Glutamatergic neuron (in vitro differentiated cells): ENCODE data around the gene TBC1D5. TPM values are rescaled to one million over a fixed set of nuclear protein-coding genes. Genes with fewer than 3 reads are reported as not detected.

Experiments used
- DNase-seq: peaks from one replicate; pipeline ENCODE4 v3.0.0; 2022
- H3K27ac Mint-ChIP-seq: one replicate; pipeline ENCODE4 v1.8.0; 2020; ENCODE audit warnings: mild to moderate bottlenecking, mixed read lengths, inconsistent platforms; ENCODE audit not compliant: unreplicated experiment
- H3K27me3 Mint-ChIP-seq: one replicate; pipeline ENCODE4 v1.8.0; 2020; ENCODE audit warnings: mild to moderate bottlenecking, moderate library complexity, mixed read lengths, inconsistent platforms; ENCODE audit not compliant: unreplicated experiment
- H3K36me3 Mint-ChIP-seq: one replicate; pipeline ENCODE4 v1.8.0; 2020; ENCODE audit warnings: mild to moderate bottlenecking, mixed read lengths, inconsistent platforms; ENCODE audit not compliant: unreplicated experiment
- H3K4me1 Mint-ChIP-seq: one replicate; pipeline ENCODE4 v1.8.0; 2020; ENCODE audit warnings: mild to moderate bottlenecking, low read depth, mixed read lengths, inconsistent platforms; ENCODE audit not compliant: unreplicated experiment
- H3K4me3 Mint-ChIP-seq: one replicate; pipeline ENCODE4 v1.8.0; 2020; ENCODE audit warnings: mild to moderate bottlenecking, mixed read lengths, inconsistent platforms; ENCODE audit not compliant: unreplicated experiment
- H3K9me3 Mint-ChIP-seq: one replicate; pipeline ENCODE4 v1.8.0; 2020; ENCODE audit warnings: mild to moderate bottlenecking, moderate library complexity, mixed read lengths, inconsistent platforms; ENCODE audit not compliant: unreplicated experiment
- total RNA-seq: library from RNA; stranded (reverse); fragmentation: NEBNext Ultra II Directional; extraction: Animal tissue kit (Norgen Biotek cat#: 25700); gene quantifications from one replicate; pipeline ENCODE4 v1.2.1, GENCODE V29; 2021; ENCODE audit not compliant: unreplicated experiment
- TF ChIP-seq, protein P1 (sequence below): fragments of 200-600 bp; sonication (generic); IDR thresholded peaks from one replicate; pipeline ENCODE4 v1.5.0; 2021; ENCODE audit not compliant: partially characterized antibody, unreplicated experiment

TBC1D5 gene
- total RNA-seq, 1 donor from 2014 or later = 40.2 TPM

DNA sequence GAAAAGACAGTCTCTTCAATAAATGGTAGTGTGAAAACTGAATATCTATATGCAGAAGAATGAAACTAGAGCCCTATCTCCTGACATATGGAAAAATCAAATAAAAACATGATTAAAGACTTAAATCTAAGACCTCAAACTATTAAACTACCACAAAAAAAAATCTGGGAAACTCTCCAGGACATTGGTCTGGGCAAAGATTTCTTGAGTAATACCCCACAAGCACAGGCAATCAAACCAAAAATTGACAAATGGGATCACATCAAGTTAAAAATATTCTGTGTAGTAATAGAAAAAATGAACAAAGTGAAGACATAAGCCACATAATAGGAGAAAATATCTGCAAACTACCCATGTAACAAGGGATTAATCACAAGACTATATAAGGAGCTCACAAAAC is 286.4 kb downstream of the TBC1D5 start:
- DNase-seq = no peak
- TF ChIP-seq, protein P1, sequence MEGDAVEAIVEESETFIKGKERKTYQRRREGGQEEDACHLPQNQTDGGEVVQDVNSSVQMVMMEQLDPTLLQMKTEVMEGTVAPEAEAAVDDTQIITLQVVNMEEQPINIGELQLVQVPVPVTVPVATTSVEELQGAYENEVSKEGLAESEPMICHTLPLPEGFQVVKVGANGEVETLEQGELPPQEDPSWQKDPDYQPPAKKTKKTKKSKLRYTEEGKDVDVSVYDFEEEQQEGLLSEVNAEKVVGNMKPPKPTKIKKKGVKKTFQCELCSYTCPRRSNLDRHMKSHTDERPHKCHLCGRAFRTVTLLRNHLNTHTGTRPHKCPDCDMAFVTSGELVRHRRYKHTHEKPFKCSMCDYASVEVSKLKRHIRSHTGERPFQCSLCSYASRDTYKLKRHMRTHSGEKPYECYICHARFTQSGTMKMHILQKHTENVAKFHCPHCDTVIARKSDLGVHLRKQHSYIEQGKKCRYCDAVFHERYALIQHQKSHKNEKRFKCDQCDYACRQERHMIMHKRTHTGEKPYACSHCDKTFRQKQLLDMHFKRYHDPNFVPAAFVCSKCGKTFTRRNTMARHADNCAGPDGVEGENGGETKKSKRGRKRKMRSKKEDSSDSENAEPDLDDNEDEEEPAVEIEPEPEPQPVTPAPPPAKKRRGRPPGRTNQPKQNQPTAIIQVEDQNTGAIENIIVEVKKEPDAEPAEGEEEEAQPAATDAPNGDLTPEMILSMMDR = no peak
- Mint-ChIP-seq H3K36me3 (no peaks in the 10 kb centered on the region), H3K9me3 (no peaks in the 10 kb centered on the region), H3K4me3 (no peak overlapping the region), H3K27me3 (no peaks in the 10 kb centered on the region), H3K4me1 (no peaks in the 10 kb centered on the region), H3K27ac (no peak overlapping the region)

DNA sequence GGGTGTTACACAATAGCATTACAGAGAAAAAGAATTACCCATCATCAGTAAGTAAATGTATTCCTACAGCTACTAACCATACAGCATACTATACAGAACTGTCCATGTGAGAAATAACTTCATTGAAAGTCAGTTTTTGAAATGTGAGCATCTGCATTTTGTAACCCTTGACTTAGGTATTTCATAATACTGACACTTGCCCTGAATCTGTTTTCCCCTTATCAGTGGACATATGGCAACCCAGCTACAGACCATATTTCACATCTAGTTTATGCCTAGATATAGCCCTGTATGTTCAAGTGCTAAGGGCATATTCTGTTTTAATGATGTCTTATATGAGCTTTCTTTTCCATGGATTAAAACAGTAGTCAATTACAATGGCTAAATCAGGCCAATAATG is 297.6 kb downstream of the TBC1D5 start:
- Mint-ChIP-seq H3K4me3 (no peak overlapping the region), H3K27me3 (peaks cover 3% of the 10 kb centered on the region), H3K27ac (no peak overlapping the region), H3K36me3 (no peaks in the 10 kb centered on the region), H3K9me3 (no peaks in the 10 kb centered on the region), H3K4me1 (no peaks in the 10 kb centered on the region)
- TF ChIP-seq, protein P1 = no peak
- no peak for DNase-seq

DNA sequence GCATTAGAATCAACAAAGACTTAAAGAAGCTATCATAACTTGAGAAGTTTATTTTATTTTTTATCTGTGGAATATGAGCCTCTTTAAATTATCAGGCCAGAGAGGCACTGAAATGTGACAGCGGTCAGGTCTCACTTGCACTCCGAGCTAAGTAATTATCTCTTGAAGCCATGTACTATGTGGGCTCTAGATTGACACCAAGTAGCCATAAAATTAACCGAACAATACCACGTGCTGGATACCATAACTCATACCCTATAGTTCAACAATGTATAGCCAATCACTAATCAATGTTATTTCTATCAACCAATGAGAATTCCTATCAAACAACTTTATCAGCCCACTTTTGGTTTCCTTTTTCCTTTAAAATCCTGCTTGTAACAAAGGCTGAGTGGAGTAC is 299.3 kb downstream of the TBC1D5 start:
- TF ChIP-seq, protein P1 = no peak

DNA sequence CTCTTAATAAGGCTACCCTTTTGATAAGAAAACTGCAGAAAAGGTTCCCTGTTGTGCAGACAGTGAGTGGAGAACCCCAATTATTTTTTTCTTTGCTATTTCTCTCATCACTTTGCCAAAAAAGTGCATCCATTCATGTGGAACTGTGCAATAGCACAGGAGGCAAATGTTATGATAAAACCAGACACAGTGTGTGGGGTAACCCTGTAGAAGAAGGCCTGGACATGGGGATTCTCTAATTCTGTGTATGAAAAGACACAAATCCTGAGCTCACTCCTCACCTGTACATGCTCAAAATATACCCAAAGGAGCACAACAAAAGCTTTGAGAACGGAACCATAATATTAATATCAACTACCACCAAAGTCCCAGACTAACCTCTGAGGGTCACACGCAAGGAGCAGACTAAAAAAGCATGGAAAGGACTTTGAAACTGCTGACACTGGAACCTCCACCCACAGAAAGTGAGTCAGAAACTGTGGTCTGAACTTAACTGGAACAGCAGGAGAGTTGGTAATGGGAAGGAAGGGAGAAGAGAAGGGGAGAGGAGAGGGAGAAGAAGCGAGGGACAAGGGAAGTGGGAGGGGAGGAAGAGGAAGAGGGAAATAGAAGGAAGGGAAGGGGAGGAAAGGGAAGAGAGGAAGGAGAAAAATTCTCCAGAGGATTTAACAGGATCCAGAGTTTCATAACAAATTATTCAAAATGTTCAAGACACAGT is 299.9 kb downstream of the TBC1D5 start:
- no peak for DNase-seq
- TF ChIP-seq, protein P1 = no peak
- H3K4me3 Mint-ChIP-seq = no peak overlapping the region
- no peaks in the 10 kb centered on the region for H3K9me3 Mint-ChIP-seq
- no peaks in the 10 kb centered on the region for H3K4me1 Mint-ChIP-seq
- H3K36me3 Mint-ChIP-seq = no peaks in the 10 kb centered on the region
- H3K27me3 Mint-ChIP-seq = peaks cover 3% of the 10 kb centered on the region
- H3K27ac Mint-ChIP-seq = no peak overlapping the region

More for the DNA sequence above, 299.3 kb downstream of the TBC1D5 start:
- Mint-ChIP-seq H3K27ac (no peak overlapping the region), H3K4me1 (no peaks in the 10 kb centered on the region), H3K27me3 (peaks cover 3% of the 10 kb centered on the region), H3K9me3 (no peaks in the 10 kb centered on the region), H3K4me3 (no peak overlapping the region), H3K36me3 (no peaks in the 10 kb centered on the region)
- no peak for DNase-seq

DNA sequence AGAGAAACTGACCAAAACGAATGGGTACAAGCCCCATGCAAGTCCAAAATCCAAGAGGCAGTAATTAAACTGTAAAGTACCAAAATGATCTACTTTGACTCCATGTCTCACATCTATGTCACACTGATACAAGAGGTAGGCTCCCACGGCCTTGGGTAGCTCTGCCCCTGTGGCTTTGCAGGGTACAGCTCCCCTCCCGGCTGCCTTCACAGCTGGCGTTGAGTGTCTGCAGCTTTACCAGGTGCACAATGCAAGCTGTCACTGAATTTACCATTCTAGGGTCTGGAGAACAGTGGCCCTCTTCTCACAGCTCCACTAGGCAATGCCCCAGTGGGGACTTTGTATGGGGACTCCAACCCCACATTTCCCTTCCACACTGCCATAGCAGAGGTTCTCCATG is 308.6 kb downstream of the TBC1D5 start:
- TF ChIP-seq, protein P1 = no peak
- peaks cover 3% of the 10 kb centered on the region for H3K4me1 Mint-ChIP-seq
- no peak overlapping the region for H3K27ac Mint-ChIP-seq
- DNase-seq = no peak
- H3K27me3 Mint-ChIP-seq = no peaks in the 10 kb centered on the region
- no peaks in the 10 kb centered on the region for H3K36me3 Mint-ChIP-seq
- no peak overlapping the region for H3K4me3 Mint-ChIP-seq
- peaks cover 4% of the 10 kb centered on the region for H3K9me3 Mint-ChIP-seq
